Left ventricle myocardium inferior (tissue), 1 donor: ENCODE results near the gene STK32B. TPM values are rescaled to one million over a fixed set of nuclear protein-coding genes. Genes with fewer than 3 reads are reported as not detected.

Experiments
- DNase-seq: peaks from one replicate; pipeline ENCODE4 v3.0.0-alpha.2; 2020
- H3K27ac ChIP-seq: fragments of 200-600 bp; replicated peaks from 2 replicates; pipeline ENCODE4 v1.8.0; 2021
- H3K27me3 ChIP-seq: fragments of 200-600 bp; 2 replicates; pipeline ENCODE4 v1.8.0; 2021; ENCODE audit warnings: low read depth
- H3K36me3 ChIP-seq: fragments of 200-600 bp; 2 replicates; pipeline ENCODE4 v1.8.0; 2021
- H3K4me1 ChIP-seq: fragments of 200-600 bp; 2 replicates; pipeline ENCODE4 v1.8.0; 2021
- H3K4me3 ChIP-seq: fragments of 200-600 bp; 2 replicates; pipeline ENCODE4 v1.8.0; 2021; ENCODE audit warnings: mild to moderate bottlenecking, moderate library complexity
- H3K9me3 ChIP-seq: fragments of 200-600 bp; replicated peaks from 2 replicates; pipeline ENCODE4 v1.8.0; 2021
- intact Hi-C: fragments of 100-400 bp; cut with micrococcal nuclease; formaldehyde crosslinking; loops from one replicate; pipeline ENCODE4 v1.11.0; 2022
- total RNA-seq: library from RNA; stranded (reverse); fragmentation: NEBNext Ultra II Directional; extraction: Animal tissue kit (Norgen Biotek cat#: 25700); gene quantifications from one replicate; pipeline ENCODE4 v1.2.1, GENCODE V29; 2021
- TF ChIP-seq, protein P1 (sequence below): fragments of 200-600 bp; IDR thresholded peaks from 2 replicates; pipeline ENCODE4 v1.8.0; 2021; ENCODE audit warnings: antibody characterized with exemption, mild to moderate bottlenecking, borderline replicate concordance
- donor health status: DM: no; HTN: yes; CAD: no; lungs with severe emphysema.

STK32B gene
- total RNA-seq, 1 donor from 2014 or later = 0.55 TPM

DNA sequence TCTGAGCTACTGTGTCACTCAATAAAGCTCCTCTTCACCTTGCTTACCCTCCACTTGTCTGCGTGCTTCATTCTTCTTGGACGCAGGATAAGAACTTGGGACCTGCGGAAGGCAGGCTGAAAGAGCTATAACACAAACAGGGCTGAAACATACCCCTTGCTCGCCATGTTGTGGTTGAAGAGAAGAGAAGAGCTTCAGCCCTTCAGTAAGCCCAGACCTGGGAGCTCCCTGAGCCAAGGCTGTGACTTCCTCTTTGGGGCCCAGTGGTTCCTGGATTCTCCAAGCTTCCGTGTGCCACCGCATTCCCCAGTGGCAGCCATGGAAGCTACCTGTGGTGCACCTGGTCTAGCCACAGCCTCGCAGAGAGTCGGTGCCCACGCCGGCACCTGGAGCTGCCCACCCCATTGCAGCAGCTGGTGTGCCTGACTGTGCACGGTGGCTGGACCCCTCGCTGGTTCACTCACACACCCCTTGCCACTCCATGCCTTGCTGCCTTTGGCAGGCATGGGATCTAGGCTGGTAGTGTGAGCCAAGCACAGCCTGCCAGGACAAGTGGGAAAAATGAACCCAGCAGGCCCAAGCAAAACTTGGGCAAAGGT, 496.5 kb downstream of the STK32B start:
- intact Hi-C loops = no loop called here
- Histone ChIP-seq H3K27me3 (peaks cover 7% of the 10 kb centered on the region), H3K27ac (no peak overlapping the region), H3K36me3 (peaks cover 4% of the 10 kb centered on the region), H3K4me3 (no peak overlapping the region), H3K4me1 (no peaks in the 10 kb centered on the region), H3K9me3 (peaks cover 29% of the 10 kb centered on the region)
- TF ChIP-seq, protein P1, sequence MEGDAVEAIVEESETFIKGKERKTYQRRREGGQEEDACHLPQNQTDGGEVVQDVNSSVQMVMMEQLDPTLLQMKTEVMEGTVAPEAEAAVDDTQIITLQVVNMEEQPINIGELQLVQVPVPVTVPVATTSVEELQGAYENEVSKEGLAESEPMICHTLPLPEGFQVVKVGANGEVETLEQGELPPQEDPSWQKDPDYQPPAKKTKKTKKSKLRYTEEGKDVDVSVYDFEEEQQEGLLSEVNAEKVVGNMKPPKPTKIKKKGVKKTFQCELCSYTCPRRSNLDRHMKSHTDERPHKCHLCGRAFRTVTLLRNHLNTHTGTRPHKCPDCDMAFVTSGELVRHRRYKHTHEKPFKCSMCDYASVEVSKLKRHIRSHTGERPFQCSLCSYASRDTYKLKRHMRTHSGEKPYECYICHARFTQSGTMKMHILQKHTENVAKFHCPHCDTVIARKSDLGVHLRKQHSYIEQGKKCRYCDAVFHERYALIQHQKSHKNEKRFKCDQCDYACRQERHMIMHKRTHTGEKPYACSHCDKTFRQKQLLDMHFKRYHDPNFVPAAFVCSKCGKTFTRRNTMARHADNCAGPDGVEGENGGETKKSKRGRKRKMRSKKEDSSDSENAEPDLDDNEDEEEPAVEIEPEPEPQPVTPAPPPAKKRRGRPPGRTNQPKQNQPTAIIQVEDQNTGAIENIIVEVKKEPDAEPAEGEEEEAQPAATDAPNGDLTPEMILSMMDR = no peak
- no peak for DNase-seq

Other genes starting within 250 kb of the STK32B start
- 3.4 TPM for gene MSX1, start 191.8 kb upstream of the STK32B start, total RNA-seq
- gene CYTL1, start 32.0 kb upstream of the STK32B start, total RNA-seq = 0.47 TPM